GM23248 (cell line): ENCODE results near the gene KRTAP5-6.

Experiments used
- EZH2 ChIP-seq: fragments of 200-600 bp; sonication (generic); IDR thresholded peaks from 2 replicates; pipeline ENCODE4 v1.6.1; 2018; ENCODE audit warnings: antibody characterized with exemption, mild to moderate bottlenecking; ENCODE audit not compliant: insufficient read depth, poor library complexity, severe bottlenecking
- EZH2phosphoT487 ChIP-seq: fragments of 200-600 bp; sonication (generic); IDR thresholded peaks from 2 replicates; pipeline ENCODE4 v1.6.1; 2018; ENCODE audit warnings: antibody characterized with exemption, moderate library complexity, mild to moderate bottlenecking, low read depth; ENCODE audit not compliant: insufficient read depth

DNA sequence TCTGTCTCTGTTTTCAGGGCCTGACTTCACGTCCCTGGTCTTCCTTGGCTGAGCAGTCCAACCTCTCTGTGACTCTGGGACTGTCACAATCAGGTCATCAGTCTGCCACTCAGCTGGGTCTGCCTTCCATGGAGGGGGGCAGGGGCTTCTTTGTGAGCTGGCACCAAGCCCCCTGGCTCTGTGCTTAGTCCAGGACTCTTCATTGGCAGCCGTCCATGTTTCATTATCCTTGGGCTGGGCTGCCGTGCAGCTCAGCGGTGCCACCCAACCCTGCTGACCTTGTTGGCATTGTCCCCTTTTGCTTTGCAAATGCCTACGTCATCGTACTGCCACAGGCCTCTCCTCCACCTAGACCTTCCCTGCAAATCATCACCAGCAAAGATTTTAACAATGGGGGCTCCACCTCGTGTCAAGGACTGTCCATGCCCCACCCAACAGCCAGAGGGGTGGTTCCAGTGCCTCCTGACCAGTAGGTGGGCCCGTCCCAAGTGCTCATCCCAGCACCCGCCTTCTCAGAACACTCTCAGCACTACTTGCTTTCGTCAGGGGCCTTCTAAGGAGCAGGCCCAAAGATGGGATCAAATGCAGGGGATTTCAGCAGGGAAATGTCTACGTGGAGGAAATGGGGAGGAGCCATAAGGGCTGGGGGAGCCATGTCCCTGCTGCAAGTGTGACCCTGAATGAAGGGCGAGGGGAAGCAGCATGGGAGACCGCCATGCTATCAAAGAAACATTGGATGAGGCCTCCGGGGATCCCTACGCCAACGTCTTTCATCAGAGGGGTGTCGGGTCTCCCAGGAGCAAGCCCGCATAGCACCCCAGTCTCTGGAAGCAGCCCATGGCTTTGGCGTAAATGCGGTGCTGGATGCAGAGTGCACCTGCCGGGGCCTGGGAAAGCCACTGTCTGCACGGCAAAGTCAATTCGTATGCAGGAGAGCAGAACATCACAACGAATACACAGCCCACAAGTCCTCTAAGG is 18.2 kb downstream of the KRTAP5-6 start:
- no peak for TF ChIP-seq EZH2phosphoT487
- TF ChIP-seq EZH2: no peak
